ENCODE results near the gene HIPK3. TPM values are rescaled to one million over a fixed set of nuclear protein-coding genes. Genes with fewer than 3 reads are reported as not detected.
"Not testable (repeated sequence)": the region's sequence is repeated elsewhere in the genome, so short reads cannot be mapped to it uniquely, and the experiment has no call there.

Gene HIPK3
- total RNA-seq, 1 donor from 2014 or later: 138 TPM

DNA sequence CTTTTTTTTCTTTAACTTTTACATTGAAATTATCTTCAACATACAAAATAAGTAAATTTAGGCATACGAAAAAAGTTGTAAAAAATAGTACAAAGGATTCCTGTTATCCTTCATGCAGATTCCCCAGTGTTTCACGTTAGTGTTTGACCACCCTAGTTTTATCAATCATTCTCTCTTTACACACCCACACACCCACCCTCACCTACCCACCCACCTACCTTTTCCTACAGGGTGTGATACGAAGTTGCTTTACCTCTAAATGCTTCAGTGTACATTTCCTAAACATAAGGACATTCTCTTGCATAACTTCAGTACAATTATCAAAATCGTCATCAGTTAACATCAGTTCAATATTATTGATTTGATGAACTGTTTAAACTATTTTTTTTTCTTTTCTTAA, 37.0 kb downstream of the HIPK3 start:
- no peak for ATAC-seq

DNA sequence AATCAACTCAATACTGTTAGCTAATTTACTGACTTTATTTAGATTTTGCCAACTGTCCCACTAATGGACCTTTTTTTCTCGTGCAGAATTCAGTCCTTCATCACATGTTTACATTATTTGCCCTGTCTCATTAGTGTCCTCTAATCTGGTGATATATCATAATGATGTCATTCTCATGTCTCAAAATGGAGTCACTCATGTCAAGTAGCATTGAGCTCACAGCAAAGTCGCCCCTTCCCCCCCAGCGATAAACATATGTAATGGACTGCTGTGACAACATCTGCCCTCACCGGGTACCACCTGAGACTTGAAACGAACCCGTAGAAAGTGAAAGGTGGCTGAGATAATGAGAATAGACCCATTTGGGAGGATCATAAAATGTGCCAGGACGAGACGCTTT, 37.6 kb downstream of the HIPK3 start:
- Histone ChIP-seq H3K4me3 (no peak overlapping the region), H3K27ac (no peak overlapping the region), H3K4me1 (peaks cover 29% of the 10 kb centered on the region), H3K27me3 (ENCODE audit: low read depth) (no peaks in the 10 kb centered on the region), H3K36me3 (peaks cover 6% of the 10 kb centered on the region), H3K9me3 (no peaks in the 10 kb centered on the region)
- TF ChIP-seq, protein P1, sequence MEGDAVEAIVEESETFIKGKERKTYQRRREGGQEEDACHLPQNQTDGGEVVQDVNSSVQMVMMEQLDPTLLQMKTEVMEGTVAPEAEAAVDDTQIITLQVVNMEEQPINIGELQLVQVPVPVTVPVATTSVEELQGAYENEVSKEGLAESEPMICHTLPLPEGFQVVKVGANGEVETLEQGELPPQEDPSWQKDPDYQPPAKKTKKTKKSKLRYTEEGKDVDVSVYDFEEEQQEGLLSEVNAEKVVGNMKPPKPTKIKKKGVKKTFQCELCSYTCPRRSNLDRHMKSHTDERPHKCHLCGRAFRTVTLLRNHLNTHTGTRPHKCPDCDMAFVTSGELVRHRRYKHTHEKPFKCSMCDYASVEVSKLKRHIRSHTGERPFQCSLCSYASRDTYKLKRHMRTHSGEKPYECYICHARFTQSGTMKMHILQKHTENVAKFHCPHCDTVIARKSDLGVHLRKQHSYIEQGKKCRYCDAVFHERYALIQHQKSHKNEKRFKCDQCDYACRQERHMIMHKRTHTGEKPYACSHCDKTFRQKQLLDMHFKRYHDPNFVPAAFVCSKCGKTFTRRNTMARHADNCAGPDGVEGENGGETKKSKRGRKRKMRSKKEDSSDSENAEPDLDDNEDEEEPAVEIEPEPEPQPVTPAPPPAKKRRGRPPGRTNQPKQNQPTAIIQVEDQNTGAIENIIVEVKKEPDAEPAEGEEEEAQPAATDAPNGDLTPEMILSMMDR (IDR thresholded peaks at IDR 0.05): no peak
- ATAC-seq (no peak), DNase-seq (no peak)
- intact Hi-C loops (cut with DNase I): no loop called here

More for the DNA sequence above, 37.0 kb downstream of the HIPK3 start:
- DNase-seq: no peak
- Histone ChIP-seq H3K27ac (no peak overlapping the region), H3K27me3 (ENCODE audit: low read depth) (no peaks in the 10 kb centered on the region), H3K4me1 (peaks cover 29% of the 10 kb centered on the region), H3K4me3 (no peak overlapping the region), H3K9me3 (no peaks in the 10 kb centered on the region), H3K36me3 (peaks cover 9% of the 10 kb centered on the region)
- TF ChIP-seq, protein P1 (IDR thresholded peaks at IDR 0.05): no peak
- intact Hi-C loops (cut with DNase I): no loop called here

DNA sequence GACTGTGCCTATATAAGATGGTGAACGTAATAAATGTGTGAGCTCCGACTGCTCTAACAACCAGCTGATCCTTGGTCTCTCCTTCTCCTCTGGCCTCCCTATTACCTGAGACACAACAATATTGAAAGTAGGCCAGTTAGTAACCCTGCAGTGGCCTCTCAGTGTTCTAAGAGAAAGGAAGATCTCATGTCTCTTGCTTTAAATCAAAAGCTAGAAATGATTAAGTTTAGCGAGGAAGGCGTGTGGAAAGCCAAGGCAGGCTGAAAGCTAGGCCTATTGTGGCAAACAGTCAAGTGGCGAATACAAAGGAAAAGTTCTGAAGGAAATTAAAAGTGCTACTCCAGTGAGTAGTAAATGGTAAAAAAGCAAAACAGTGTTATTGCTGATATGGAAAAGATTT, 39.5 kb downstream of the HIPK3 start:
- Histone ChIP-seq H3K36me3 (peaks cover 6% of the 10 kb centered on the region), H3K27ac (no peak overlapping the region), H3K9me3 (no peaks in the 10 kb centered on the region), H3K27me3 (ENCODE audit: low read depth) (no peaks in the 10 kb centered on the region), H3K4me3 (no peak overlapping the region), H3K4me1 (peaks cover 11% of the 10 kb centered on the region)
- TF ChIP-seq, protein P1 (IDR thresholded peaks at IDR 0.05): no peak
- DNase-seq (no peak), ATAC-seq (no peak)
- intact Hi-C loops (cut with DNase I): no loop called here

DNA sequence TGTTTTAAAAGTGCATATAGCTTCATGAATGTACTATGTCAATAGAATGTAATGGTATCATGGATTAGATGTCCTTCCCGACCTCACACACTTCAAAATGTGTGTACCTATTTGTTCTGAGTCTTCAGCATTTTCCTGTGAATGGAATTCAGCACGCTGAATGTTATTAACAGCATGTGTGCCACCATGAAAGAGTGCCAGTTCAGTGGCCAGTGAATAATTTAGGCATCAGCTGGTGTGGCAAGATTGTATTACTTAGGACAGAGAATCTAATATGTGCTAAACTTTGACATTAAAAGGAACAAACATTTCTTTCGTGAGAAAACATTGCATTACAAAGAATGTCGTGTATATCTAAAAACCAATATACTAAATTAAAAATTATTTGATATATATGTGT, 46.4 kb downstream of the HIPK3 start:
- Histone ChIP-seq H3K27ac (no peak overlapping the region), H3K36me3 (no peaks in the 10 kb centered on the region), H3K27me3 (ENCODE audit: low read depth) (no peaks in the 10 kb centered on the region), H3K4me3 (no peak overlapping the region), H3K9me3 (no peaks in the 10 kb centered on the region), H3K4me1 (peaks cover 4% of the 10 kb centered on the region)
- TF ChIP-seq, protein P1 (IDR thresholded peaks at IDR 0.05): no peak
- intact Hi-C loops (cut with DNase I): no loop called here
- DNase-seq (no peak), ATAC-seq (no peak)

DNA sequence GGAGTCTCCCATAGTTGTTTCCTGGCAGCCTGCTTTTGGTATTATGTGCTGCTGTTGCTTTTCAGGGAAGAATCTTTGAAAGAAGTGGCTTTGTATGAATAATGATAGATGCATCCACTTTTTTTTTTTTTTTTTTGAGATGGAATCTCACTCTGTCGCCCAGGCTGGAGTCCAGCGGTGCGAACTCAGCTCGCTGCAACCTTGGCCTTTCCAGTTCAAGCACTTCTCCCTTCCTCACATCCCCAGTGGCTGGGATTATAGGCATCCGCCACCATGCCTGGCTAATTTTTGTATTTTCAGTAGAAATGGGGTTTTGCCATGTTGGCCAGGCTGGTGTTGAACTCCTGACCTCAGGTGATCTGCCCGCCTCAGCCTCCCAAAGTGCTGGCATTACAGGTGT, 49.6 kb downstream of the HIPK3 start:
- ATAC-seq; H3K27me3 ChIP-seq (ENCODE audit: low read depth); DNase-seq; H3K4me3 ChIP-seq; H3K9me3 ChIP-seq; H3K36me3 ChIP-seq; H3K4me1 ChIP-seq; intact Hi-C loops (cut with DNase I); H3K27ac ChIP-seq: not testable (repeated sequence)

DNA sequence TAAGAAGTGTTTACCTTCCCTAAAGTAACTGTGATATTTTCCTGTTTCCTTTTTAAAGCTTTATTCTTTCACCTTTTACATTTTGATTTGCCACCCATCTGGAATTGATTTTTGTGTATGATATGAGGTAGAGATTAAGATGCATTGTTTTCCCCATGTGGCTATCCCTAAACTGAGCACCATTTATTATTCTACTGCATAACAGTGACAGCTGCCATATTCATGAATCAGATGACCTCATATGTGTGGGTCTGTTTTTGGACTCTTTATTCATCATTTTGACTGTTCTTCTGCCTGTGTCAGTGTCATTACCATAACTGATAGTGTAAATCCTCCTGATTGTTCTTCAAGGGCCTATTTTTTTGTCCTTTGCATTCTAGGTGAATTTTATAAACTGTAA, 50.8 kb downstream of the HIPK3 start:
- Histone ChIP-seq H3K27ac (no peak overlapping the region), H3K9me3 (no peaks in the 10 kb centered on the region), H3K36me3 (no peaks in the 10 kb centered on the region), H3K4me1 (peaks cover 9% of the 10 kb centered on the region), H3K4me3 (no peak overlapping the region), H3K27me3 (ENCODE audit: low read depth) (no peaks in the 10 kb centered on the region)
- DNase-seq: no peak
- ATAC-seq: no peak
- intact Hi-C loops (cut with DNase I): no loop called here
- TF ChIP-seq, protein P1 (IDR thresholded peaks at IDR 0.05): no peak
